Vagina (tissue), 2 donors: Measurements from ENCODE around the gene CUX1.

Experiments used
- POLR2AphosphoS5 ChIP-seq, 2 donors: sonication (generic); formaldehyde crosslinking; IDR thresholded peaks; one replicate each; pipeline ENCODE4 v1.9.0; 2017; ENCODE audit warnings: antibody characterized with exemption in 2 of 2, mild to moderate bottlenecking in 2 of 2, low read depth in 1 of 2; ENCODE audit not compliant: insufficient read depth in 1 of 2
- TF ChIP-seq, protein P1 (sequence below), 3 experiments: fragments of 450-650 bp in 2 of 3; fragments of 200-600 bp in 1 of 3; sonication (generic) in 1 of 3; IDR thresholded peaks; one replicate each; pipeline ENCODE4 v1.5.1; 2017 to 2019; ENCODE audit warnings: antibody characterized with exemption in 3 of 3, mild to moderate bottlenecking in 2 of 3, moderate library complexity in 2 of 3

DNA sequence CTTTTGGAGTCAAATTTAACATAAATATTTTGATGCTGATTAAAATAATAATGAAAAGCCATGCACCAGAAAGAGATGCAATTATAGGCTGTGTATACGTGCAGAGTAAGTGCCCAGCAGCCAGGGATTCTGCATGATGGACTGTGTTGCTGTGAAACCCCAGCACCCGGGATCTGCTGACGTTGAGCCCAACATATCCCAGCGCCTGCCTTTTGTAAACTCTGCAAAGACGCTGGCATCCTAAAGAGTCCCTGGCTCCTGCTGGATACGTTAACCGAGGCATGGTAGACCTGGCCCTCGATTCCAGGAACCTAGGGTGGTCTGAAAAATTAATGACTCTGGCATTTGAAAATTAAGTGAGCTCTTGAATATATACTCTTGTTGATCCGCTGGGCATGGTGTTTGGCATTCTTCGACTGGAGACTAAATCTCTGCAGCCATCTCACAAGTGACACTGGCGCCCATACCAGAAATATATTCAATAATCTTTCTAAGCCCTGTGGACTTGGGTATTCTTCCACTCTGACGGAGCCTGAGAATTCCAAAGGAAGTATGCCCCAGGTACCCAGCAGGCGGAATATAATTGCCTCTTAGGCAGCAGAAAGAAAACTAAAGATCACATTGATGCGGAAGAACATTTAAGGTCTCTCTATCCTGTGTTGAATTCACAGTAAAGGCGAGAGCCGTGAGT, 278.0 kb downstream of the CUX1 start:
- TF ChIP-seq, protein P1, sequence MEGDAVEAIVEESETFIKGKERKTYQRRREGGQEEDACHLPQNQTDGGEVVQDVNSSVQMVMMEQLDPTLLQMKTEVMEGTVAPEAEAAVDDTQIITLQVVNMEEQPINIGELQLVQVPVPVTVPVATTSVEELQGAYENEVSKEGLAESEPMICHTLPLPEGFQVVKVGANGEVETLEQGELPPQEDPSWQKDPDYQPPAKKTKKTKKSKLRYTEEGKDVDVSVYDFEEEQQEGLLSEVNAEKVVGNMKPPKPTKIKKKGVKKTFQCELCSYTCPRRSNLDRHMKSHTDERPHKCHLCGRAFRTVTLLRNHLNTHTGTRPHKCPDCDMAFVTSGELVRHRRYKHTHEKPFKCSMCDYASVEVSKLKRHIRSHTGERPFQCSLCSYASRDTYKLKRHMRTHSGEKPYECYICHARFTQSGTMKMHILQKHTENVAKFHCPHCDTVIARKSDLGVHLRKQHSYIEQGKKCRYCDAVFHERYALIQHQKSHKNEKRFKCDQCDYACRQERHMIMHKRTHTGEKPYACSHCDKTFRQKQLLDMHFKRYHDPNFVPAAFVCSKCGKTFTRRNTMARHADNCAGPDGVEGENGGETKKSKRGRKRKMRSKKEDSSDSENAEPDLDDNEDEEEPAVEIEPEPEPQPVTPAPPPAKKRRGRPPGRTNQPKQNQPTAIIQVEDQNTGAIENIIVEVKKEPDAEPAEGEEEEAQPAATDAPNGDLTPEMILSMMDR (IDR thresholded peaks at IDR 0.05) = no peak
- TF ChIP-seq POLR2AphosphoS5 (IDR thresholded peaks at IDR 0.05; ENCODE audit: insufficient read depth in 1 of 2, low read depth in 1 of 2) = no peak
